ENCODE measurements around the gene UBE2V1.

Gene UBE2V1

DNA sequence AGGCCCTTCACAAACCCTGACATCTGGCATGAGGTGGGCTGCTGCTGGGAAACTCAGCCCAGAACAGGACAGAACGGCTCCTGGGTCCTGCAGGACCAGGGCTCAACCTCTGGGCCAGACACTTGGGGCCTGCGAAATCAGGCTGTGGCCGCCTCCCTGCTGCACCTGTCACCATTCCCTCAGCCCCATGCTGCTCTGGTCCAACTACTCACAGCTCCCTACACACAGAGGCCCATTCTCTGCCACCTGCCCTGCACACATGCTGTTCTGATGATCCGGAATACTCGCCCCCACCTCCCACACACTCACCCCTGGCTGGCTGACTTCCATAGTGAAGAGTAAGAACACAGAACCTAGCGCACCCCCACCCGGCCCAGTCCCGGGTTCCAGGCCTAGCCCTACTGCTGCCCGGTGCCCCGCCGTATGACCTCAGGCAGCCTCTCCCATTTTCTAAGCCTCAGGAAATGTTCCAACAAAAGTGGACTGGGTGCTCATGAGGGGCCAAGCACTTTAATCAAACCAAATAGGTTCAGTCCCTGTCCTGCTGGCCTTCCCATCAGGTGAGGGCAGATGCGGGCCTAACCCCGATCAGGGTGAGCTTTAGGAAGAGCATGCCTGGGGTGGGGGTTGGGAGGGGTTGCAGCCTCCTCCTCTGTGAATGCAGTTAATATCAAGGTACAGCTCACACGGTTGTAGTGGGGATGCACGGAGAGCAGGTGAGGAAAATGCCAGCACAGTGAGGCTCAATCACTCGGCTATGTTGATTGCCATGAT, 36.7 kb upstream of the UBE2V1 start:
- H3K4me3 ChIP-seq (ENCODE audit: control insufficient read depth, low read depth, low read length): no peak overlapping the region
- no peak for DNase-seq (ENCODE audit: low read depth)
- TF ChIP-seq, protein P1, sequence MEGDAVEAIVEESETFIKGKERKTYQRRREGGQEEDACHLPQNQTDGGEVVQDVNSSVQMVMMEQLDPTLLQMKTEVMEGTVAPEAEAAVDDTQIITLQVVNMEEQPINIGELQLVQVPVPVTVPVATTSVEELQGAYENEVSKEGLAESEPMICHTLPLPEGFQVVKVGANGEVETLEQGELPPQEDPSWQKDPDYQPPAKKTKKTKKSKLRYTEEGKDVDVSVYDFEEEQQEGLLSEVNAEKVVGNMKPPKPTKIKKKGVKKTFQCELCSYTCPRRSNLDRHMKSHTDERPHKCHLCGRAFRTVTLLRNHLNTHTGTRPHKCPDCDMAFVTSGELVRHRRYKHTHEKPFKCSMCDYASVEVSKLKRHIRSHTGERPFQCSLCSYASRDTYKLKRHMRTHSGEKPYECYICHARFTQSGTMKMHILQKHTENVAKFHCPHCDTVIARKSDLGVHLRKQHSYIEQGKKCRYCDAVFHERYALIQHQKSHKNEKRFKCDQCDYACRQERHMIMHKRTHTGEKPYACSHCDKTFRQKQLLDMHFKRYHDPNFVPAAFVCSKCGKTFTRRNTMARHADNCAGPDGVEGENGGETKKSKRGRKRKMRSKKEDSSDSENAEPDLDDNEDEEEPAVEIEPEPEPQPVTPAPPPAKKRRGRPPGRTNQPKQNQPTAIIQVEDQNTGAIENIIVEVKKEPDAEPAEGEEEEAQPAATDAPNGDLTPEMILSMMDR (conservative IDR thresholded peaks at IDR 0.05; ENCODE audit: control insufficient read depth, insufficient read depth, low read depth, low read length): no peak

GRCh38 chr20:50146732-50147662, 34.0 kb upstream of the UBE2V1 start:
- DNase-seq (ENCODE audit: low read depth): no peak
- H3K4me3 ChIP-seq (ENCODE audit: control insufficient read depth, low read depth, low read length): no peak overlapping the region

DNA sequence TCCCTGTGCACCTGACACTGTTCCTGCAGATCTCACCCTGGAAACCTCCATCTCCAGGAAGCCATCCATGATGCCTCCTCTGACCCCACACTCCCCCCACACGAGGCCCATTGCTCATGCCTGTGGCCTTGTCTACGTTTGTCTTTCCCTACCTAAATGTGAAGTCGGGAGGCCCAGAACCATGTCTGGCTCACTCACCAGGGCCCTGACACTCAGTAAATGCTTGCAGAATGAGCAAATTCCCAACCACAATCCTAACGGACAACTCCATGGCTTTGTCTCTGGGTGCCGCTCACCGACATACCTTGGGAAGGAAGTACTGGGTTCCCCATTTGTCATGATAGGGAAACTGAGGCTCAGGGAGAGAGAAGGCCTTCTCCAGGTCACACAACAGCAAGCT, 33.3 kb upstream of the UBE2V1 start:
- TF ChIP-seq, protein P1 (conservative IDR thresholded peaks at IDR 0.05; ENCODE audit: control insufficient read depth, insufficient read depth, low read depth, low read length): no peak
- H3K4me3 ChIP-seq (ENCODE audit: control insufficient read depth, low read depth, low read length): no peak overlapping the region
- no peak for DNase-seq (ENCODE audit: low read depth)

More at GRCh38 chr20:50146732-50147662, 34.0 kb upstream of the UBE2V1 start:
- TF ChIP-seq, protein P1 (conservative IDR thresholded peaks at IDR 0.05; ENCODE audit: control insufficient read depth, insufficient read depth, low read depth, low read length): no peak

DNA sequence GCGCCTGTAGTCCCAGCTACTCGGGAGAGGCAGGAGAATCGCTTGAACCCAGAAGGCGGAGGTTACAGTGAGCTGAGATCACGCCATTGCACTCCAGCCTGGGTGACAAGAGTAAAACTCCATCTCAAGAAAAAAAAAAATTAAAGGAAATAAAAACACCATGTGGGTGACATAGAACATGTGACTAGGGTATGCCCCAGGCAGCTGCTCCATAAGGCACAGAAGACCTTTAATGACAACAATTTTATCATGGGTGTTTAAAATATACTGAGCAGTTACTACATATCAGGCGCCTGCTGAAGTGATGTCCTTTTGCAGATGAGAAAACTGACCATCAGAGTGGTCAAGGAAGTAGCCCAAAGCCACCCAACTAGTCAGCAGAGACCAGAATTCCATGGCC, 32.6 kb upstream of the UBE2V1 start:
- DNase-seq (ENCODE audit: low read depth): no peak
- H3K4me3 ChIP-seq (ENCODE audit: control insufficient read depth, low read depth, low read length): no peak overlapping the region
- TF ChIP-seq, protein P1 (conservative IDR thresholded peaks at IDR 0.05; ENCODE audit: control insufficient read depth, insufficient read depth, low read depth, low read length): no peak

- peak; percentile 99 for DNase-seq (ENCODE audit: low read depth)
- no peak overlapping the region for H3K4me3 ChIP-seq (ENCODE audit: control insufficient read depth, low read depth, low read length)
- TF ChIP-seq, protein P1 (conservative IDR thresholded peaks at IDR 0.05; ENCODE audit: control insufficient read depth, insufficient read depth, low read depth, low read length): no peak
These were observed 31.4 kb upstream of the UBE2V1 start for GRCh38 chr20:50144362-50144761.

DNA sequence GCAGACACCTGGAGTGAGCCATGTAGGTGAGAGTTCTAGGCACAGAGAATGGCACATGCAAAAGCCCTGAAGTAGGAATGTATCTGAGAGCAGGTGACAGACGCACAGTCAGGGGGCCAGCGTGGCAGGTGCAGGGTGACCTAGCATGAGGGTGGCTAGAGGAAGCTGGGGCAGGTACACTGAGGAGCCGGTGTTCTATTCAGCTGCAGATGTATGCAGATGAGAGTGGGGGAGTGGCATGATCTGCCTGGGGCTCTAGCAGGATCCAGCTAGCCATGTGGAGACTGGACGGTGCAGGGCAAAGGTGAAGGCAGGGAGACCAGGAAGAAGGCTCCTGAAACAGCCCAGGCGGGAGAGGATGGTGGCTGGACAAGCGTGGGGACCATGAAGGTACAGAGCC, 29.9 kb upstream of the UBE2V1 start:
- H3K4me3 ChIP-seq (ENCODE audit: control insufficient read depth, low read depth, low read length): no peak overlapping the region
- DNase-seq (ENCODE audit: low read depth): no peak

More for the DNA sequence above, 29.9 kb upstream of the UBE2V1 start:
- TF ChIP-seq, protein P1 (conservative IDR thresholded peaks at IDR 0.05; ENCODE audit: control insufficient read depth, insufficient read depth, low read depth, low read length): no peak
